HUES64 (cell line): ENCODE measurements around the gene MT1X.
"Not testable (repeated sequence)": the region's sequence is repeated elsewhere in the genome, so short reads cannot be mapped to it uniquely, and the experiment has no call there.

Source experiments
- H3K27ac ChIP-seq: 2 replicates; pipeline ENCODE4 v1.7.0; 2013; ENCODE audit warnings: low read depth, low read length, inconsistent platforms
- H3K27me3 ChIP-seq: 2 replicates; pipeline ENCODE4 v1.6.1; 2013; ENCODE audit warnings: mild to moderate bottlenecking, low read length; ENCODE audit not compliant: insufficient read depth
- H3K36me3 ChIP-seq: 2 replicates; pipeline ENCODE4 v1.6.1; 2013; ENCODE audit warnings: mild to moderate bottlenecking, low read length; ENCODE audit not compliant: insufficient read depth
- H3K4me1 ChIP-seq: 2 replicates; pipeline ENCODE4 v1.6.1; 2013; ENCODE audit warnings: mild to moderate bottlenecking, low read length, moderate library complexity; ENCODE audit not compliant: insufficient read depth
- H3K4me3 ChIP-seq: 2 replicates; pipeline ENCODE4 v1.5.1; 2013; ENCODE audit warnings: mild to moderate bottlenecking, low read length, moderate library complexity
- H3K9ac ChIP-seq: 2 replicates; pipeline ENCODE4 v1.6.1; 2013; ENCODE audit warnings: mild to moderate bottlenecking, low read depth, low read length
- H3K9me3 ChIP-seq: 2 replicates; pipeline ENCODE4 v1.6.1; 2013; ENCODE audit warnings: low read depth, low read length; ENCODE audit not compliant: insufficient read depth
- WGBS: fragments of 150-250, 120-280 bp; methylation state at CpG from one replicate; pipeline ENCODE4 v1.1.7; 2013; ENCODE audit warnings: missing lambda C conversion rate; 5-methylcytosine and 5-hydroxymethylcytosine counted together

MT1X gene

DNA sequence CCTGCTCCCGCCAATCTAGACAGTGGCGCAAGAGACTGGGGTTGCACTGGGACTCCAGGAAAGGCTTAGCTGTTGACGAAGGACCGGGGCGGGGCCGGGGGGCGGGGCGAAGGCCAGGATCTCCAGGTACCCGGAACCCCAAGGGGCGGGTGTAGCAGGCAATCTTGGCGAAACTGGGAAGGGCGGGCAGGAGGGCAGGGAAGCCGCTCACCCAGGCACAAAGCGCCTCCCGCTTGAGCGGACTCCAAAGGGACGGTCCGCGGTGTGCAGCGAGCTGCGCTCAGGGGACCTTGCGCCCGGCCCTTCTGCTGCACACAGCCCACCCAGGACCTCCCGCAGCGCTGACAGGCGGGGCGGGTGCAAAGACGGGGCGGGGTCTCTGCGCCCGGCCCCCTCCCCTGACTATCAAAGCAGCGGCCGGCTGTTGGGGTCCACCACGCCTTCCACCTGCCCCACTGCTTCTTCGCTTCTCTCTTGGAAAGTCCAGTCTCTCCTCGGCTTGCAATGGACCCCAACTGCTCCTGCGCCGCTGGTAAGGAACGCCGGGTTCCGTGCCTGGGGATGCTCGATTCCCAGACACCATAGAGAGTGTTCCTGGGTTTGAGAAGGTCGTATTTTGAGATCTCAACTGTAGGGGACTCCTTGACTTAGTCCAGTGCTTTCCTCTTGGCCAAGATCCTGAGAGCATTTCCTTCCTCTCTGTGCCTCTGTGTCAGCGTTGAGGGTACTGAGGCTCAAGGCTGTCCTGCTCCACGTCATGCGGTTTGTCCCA is 24.5 kb upstream of the MT1X start, which contains the start of gene MT1F:
TSS of gene MT1F (plus strand) at position 405 of the 772 bp plus-strand sequence. CDS start at position 505, 100 bp downstream.
- H3K4me1 ChIP-seq = peaks cover 13% of the 10 kb centered on the region; the same call in 1 of the 2 replicates
- H3K27me3 ChIP-seq = peaks cover 90% of the 10 kb centered on the region
- H3K9me3 ChIP-seq = no peaks in the 10 kb centered on the region
- no peaks in the 10 kb centered on the region for H3K36me3 ChIP-seq
- H3K9ac ChIP-seq = no peak within 1 kb of the TSS; the same call in 1 of the 2 replicates
- peak within 1 kb of the TSS; percentile 70; the same call in 1 of the 2 replicates for H3K27ac ChIP-seq
- H3K4me3 ChIP-seq = peak within 1 kb of the TSS; percentile 64
- WGBS = 1% methylated on average over 46 of the region's 46 CpGs

DNA sequence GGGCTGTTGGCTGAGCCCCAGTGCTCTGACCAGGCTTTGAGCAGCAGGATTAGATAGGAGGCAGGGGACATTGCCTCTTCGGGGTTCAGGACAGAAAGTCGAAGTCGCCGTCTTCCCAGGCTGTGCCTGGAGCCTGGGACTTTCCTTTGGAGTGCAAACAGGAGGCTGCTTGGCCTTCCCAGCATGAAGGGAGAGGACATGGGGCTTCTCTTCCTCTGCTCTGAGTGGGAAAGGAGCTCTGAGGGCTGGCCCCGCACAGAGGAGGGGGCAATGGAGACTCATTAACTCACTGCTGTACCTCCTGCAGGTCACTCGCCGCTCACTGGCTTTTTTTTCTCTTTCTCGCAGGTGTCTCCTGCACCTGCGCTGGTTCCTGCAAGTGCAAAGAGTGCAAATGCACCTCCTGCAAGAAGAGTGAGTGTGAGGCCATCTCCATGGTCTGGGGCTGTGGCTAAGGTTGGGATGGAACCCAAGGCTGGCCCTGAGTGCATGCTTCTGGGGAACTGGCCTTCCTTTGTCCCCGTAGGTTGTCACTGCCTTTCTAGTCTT is 23.9 kb upstream of the MT1X start:
- Histone ChIP-seq H3K9me3 (no peaks in the 10 kb centered on the region), H3K4me1 (peaks cover 13% of the 10 kb centered on the region; the same call in 1 of the 2 replicates), H3K9ac (no peak overlapping the region; the same call in 1 of the 2 replicates), H3K27ac (no peak overlapping the region), H3K27me3 (peaks cover 90% of the 10 kb centered on the region), H3K36me3 (no peaks in the 10 kb centered on the region), H3K4me3 (peak overlapping the region; percentile 64)
- whole genome bisulfite sequencing = 33% methylated on average over 10 of the region's 10 CpGs

DNA sequence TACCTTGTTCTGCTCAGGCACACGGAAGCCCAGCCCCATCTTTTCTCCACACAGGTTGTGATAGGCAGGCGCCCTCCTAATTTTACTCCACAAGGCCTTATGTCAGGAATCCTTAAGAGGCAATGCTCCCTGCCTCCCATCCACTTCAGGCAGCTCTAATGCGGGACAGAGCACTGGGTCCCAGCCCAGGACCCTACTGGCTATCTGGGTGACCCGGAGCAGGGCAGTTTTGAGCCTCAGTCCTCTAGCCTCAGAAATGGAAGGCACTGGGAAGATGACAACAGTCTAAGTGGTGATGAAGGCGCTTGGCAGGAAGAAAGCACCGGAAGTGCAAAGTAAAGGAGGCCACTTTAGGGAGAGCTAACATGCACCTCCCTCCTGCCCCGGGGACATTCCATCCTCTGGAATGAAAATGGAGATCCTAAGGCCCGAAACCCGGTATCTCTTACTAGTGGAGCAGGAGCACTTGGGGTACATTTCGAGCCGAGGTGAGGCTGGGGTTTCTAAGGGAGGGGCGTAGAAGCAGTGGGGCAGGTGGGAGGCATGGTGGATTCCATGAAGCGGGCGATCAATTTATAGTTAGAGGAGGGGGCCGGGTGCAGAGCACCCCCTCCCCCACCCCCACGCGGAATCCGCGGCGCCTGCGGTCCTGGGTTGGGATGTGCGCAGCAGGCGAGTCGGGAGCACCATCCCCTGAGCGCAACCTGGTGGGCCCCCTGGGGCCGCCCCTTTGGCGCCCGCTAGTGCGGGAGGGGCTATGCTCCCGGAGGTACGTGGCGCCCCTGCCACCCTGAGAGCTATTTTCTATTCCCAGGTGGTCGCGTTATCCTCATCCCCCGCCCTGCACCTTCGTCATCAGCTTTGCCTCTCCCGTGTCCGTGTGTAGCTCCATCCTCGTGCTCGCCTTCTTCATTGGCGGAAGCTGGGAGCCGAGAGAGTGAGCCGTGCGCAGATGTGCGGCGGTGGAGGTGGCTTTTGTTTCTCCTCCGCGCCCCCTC is 19.6 kb upstream of the MT1X start:
- no peaks in the 10 kb centered on the region for H3K36me3 ChIP-seq
- WGBS = 13% methylated on average over 45 of the region's 48 CpGs
- peaks cover 13% of the 10 kb centered on the region for H3K4me1 ChIP-seq
- H3K9me3 ChIP-seq = no peaks in the 10 kb centered on the region
- H3K27me3 ChIP-seq = peaks cover 100% of the 10 kb centered on the region
- no peak overlapping the region for H3K9ac ChIP-seq
- peak overlapping the region; percentile 49 for H3K4me3 ChIP-seq
- no peak overlapping the region for H3K27ac ChIP-seq

DNA sequence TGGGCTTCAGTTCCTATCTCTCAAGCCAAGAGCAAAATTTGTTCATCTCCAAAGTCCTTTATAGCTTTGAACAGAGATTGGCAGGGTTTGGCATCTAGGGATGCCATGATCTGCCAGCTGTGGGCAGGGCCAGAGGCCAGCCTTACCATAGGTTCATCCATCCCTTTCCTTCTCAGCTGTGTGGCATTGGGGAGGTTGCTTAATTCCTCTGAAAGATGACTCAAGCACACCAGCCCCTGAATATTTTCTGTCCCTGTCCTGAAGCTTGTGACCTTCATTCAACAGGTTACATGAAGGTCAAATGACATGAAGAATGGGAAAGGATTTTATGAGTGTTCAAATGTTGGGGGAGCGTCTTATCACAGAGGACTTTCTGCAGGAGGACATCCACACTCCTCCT is 17.8 kb upstream of the MT1X start:
- Histone ChIP-seq H3K4me1 (peaks cover 5% of the 10 kb centered on the region; the same call in 1 of the 2 replicates), H3K9ac (no peak overlapping the region), H3K9me3 (no peaks in the 10 kb centered on the region), H3K4me3 (no peak overlapping the region), H3K27ac (no peak overlapping the region), H3K27me3 (peaks cover 100% of the 10 kb centered on the region), H3K36me3 (no peaks in the 10 kb centered on the region)
- 100% methylated on average over 1 of the region's 1 CpG for WGBS

DNA sequence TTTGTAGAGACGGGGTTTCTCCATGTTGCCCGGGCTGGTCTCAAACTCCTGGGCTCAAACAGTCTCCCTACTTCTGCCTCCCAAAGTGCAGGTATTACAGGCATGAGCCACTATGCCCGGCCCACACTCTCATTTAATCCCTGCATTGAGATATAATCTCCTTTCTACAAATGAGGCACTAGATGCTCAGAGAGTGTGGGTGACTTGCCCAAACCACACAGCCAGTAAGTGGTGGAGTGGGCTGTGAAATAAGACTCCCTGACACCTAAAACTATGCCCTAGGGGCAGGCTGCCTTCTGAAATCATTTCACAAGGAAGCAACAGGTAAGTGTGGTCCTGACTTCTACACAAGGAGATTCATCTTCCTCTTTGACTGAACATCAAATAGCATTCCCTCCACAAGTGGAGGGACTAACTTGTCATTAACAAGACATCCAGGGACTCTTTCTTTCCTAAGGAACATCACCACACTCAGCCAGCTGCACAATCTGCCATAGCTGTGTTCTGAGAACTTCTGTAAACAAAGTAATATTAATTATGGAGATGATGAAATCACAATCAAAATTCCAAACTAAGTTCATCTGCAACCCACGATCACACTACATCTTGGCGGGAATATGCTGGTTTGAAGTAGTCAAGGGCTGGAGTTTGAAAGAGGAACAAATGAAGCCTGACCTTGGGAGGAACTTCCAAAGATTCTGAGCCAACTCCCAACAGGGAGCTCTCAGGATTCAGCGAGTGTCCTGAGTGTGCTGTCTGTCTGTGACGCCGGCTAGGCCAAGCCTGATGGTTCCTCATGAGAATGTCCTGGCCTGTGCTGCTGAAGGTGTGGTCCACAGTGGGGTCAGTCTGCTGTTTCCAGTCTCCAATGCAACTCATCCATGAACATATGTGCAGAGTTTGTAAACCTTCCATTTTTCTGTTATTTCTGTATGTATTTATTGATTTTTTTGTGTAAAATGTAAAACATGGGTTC is 16.7 kb upstream of the MT1X start:
- H3K36me3 ChIP-seq, H3K27ac ChIP-seq, H3K9ac ChIP-seq, H3K4me3 ChIP-seq, H3K9me3 ChIP-seq: not testable (repeated sequence)
- H3K4me1 ChIP-seq = peaks cover 12% of the 10 kb centered on the region
- H3K27me3 ChIP-seq = peaks cover 100% of the 10 kb centered on the region
- WGBS = 76% methylated on average over 8 of the region's 8 CpGs

DNA sequence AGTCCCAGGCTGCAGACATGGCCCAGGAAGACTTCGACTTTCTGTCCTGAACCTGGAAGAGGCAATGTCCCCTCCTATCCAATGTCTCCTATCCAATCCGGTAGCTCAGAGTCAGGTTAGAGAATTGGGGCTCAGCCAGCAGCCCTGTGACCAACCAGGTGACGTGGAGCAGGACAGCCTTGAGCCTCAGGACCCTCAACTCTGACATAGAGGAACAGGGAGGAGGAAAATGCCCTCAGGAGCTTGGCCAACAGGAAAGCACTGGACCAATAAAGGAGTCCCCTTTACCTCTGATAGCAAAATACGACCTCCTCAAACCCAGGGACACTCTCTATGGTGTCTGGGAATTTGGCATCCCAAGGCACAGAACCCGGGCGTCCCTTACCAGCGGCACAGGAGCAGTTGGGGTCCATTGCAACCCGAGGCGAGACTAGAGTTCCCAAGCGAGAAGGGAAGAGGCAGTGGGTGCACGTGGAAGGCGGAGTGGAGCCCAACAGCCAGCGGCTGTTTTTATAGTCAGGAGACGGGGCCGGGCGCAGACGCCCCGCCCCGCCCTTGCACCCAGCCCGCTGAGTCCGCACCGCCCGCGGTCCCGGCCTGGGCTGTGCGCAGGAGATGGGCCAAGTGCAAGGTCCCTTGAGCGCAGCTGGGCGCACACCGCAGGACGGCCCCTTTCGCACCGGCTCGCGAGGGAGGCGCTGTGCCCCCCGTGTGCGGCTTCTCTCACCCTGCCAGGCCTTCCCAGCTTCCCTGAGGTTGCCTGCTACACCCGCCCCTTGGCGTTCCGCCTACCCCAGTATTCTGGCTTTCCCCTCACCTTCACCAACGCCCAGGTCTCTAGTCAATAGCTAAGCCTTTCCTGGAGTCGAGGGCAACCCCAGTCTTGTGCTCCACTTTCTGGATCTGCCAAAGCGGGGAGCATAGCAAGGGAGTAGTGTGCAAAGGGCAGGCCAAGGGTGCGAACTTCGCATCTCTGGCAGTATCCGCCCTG is 14.4 kb upstream of the MT1X start, which contains the start of gene MT1G:
TSS of gene MT1G (minus strand) at position 485 of the 991 bp plus-strand sequence. CDS start at position 413, 72 bp downstream.
- H3K4me3 ChIP-seq = peak within 1 kb of the TSS; percentile 30
- no peak within 1 kb of the TSS for H3K27ac ChIP-seq
- no peaks in the 10 kb centered on the region for H3K9me3 ChIP-seq
- WGBS = 18% methylated on average over 46 of the region's 46 CpGs
- peaks cover 100% of the 10 kb centered on the region for H3K27me3 ChIP-seq
- peaks cover 7% of the 10 kb centered on the region for H3K4me1 ChIP-seq
- no peak within 1 kb of the TSS for H3K9ac ChIP-seq
- no peaks in the 10 kb centered on the region for H3K36me3 ChIP-seq

DNA sequence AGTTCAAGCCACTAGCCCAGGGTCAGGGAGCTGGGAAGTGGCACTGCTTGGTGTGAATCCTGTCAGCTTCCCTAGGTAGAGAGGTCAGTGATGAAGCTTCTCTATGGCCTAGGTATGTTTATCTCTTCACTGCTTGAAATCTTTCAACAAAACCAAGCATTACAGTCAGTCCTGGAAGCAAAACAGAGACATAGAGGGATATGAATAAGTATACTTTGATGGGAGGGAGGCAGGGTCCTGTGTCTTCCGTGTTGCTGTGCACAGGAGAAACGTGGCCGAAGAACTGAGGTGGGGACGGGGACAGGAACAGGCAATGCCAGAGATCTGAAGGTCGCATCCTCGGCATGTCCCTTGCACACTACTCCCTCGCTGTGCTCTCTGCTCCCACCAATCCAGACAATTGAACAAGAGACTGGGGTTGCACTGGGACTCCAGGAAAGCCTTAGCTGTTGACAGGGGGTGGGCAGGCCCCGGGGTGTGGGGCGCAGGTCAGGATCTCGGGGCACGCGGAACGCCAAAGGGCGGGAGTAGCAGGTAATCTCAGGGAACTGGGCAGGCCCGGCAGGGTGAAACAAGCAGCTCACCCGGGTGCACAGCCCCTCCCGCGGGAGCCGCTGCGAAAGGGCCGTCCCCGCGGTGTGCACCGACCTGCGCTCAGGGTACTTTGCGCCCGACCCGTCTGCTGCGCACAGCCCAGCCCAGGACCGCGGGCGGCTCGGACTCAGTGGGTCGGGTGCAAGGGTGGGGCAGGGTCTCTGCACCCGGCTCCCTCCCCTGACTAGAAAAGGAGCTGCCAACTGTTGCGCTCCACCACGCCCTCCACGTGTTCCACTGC is 13.0 kb upstream of the MT1X start, which contains the start of gene MT1H:
TSS of gene MT1H (plus strand) at position 810 of the 835 bp plus-strand sequence. CDS start 71 bp downstream, outside the sequence.
- Histone ChIP-seq H3K4me3 (peak within 1 kb of the TSS; percentile 33), H3K9ac (no peak within 1 kb of the TSS), H3K27ac (no peak within 1 kb of the TSS), H3K4me1 (peaks cover 9% of the 10 kb centered on the region), H3K36me3 (no peaks in the 10 kb centered on the region), H3K9me3 (no peaks in the 10 kb centered on the region), H3K27me3 (peaks cover 99% of the 10 kb centered on the region)
- WGBS = 42% methylated on average over 38 of the region's 38 CpGs

DNA sequence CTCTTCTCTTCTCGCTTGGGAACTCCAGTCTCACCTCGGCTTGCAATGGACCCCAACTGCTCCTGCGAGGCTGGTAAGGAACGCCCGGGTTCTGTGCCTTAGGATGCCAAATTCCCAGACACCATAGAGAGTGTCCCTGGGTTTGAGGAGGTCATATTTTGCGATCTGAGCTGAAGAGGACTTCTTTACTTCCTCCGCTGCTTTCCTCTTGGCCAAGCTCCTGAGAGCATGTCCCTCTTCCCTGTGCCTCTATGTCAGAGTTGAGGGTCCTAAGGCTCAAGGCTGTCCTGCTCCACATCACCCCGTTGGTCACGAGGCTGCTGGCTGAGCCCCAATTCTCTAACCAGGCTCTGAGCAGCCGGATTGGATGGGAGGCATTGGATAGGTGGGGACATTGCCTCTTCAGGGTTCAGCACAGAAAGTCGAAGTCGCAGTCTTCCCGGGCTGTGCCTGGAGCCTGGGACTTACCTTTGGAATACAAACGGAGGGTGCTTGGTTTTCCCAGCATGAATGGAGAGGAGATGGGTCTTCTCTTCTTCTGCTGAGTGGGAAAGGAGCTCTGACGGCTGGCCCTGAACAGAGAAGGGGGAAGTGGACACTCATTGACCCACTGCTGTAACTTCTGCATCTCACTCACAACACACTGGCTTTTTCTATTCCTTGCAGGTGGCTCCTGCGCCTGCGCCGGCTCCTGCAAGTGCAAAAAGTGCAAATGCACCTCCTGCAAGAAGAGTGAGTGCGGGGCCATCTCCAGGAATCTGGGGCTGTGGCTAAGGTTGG is 12.2 kb upstream of the MT1X start:
- Histone ChIP-seq H3K27ac (no peak overlapping the region), H3K4me3 (peak overlapping the region; percentile 33), H3K9ac (no peak overlapping the region), H3K9me3 (no peaks in the 10 kb centered on the region), H3K27me3 (peaks cover 99% of the 10 kb centered on the region), H3K4me1 (peaks cover 13% of the 10 kb centered on the region), H3K36me3 (no peaks in the 10 kb centered on the region)
- WGBS = 56% methylated on average over 19 of the region's 19 CpGs
